Suppressor macrophage (primary cell): ENCODE measurements around the gene FAM193A.
A peak's percentile ranks its signal among the peaks of the same experiment; 100 is the strongest.
"Not testable (repeated sequence)": the region's sequence is repeated elsewhere in the genome, so short reads cannot be mapped to it uniquely, and the experiment has no call there.

Experiments
- DNase-seq, 4 experiments: peaks; one replicate each; pipeline ENCODE4 v3.0.0-alpha.2; 2020 to 2022

Gene FAM193A

GRCh38 chr4:2660596-2661211, 124.3 kb downstream of the FAM193A start:
- DNase-seq = no peak

- peak; percentile 12 to 70 (median 44) for DNase-seq
Observed at GRCh38 chr4:2662598-2662997, 126.2 kb downstream of the FAM193A start.

GRCh38 chr4:2663275-2663674, 126.8 kb downstream of the FAM193A start:
- DNase-seq = no peak

GRCh38 chr4:2666722-2667247, 130.3 kb downstream of the FAM193A start:
- no peak for DNase-seq

- DNase-seq = no peak
Observed at GRCh38 chr4:2667428-2667827, 131.0 kb downstream of the FAM193A start.

GRCh38 chr4:2671267-2671895, 134.9 kb downstream of the FAM193A start:
- no peak for DNase-seq

- DNase-seq = no peak
Observed at GRCh38 chr4:2672082-2672481, 135.6 kb downstream of the FAM193A start.

- peak; percentile 18 to 48 (median 39) for DNase-seq
Observed at GRCh38 chr4:2672700-2673099, 136.3 kb downstream of the FAM193A start.

- no peak for DNase-seq
Observed at GRCh38 chr4:2673157-2673556, 136.7 kb downstream of the FAM193A start.

- not testable (repeated sequence) for DNase-seq
Observed at GRCh38 chr4:2679762-2680161, 143.3 kb downstream of the FAM193A start.

- no peak for DNase-seq
Observed at GRCh38 chr4:2684486-2684885, 148.0 kb downstream of the FAM193A start.

GRCh38 chr4:2685541-2685940, 149.1 kb downstream of the FAM193A start:
- DNase-seq = peak in 3 of 4 experiments; percentile 11 to 51 (median 31)

- DNase-seq = no peak
Observed at GRCh38 chr4:2686379-2687265, 150.2 kb downstream of the FAM193A start.

GRCh38 chr4:2688281-2688680, 151.8 kb downstream of the FAM193A start:
- no peak for DNase-seq

GRCh38 chr4:2688697-2689096, 152.2 kb downstream of the FAM193A start:
- no peak for DNase-seq

GRCh38 chr4:2689114-2689513, 152.7 kb downstream of the FAM193A start:
- no peak for DNase-seq

- DNase-seq = peak; percentile 68 to 78 (median 73)
Observed at GRCh38 chr4:2689825-2690700, 153.6 kb downstream of the FAM193A start.

GRCh38 chr4:2691313-2691712, 154.9 kb downstream of the FAM193A start:
- no peak for DNase-seq

GRCh38 chr4:2691952-2692435, 155.5 kb downstream of the FAM193A start:
- DNase-seq = no peak

- peak in 3 of 4 experiments; percentile 9 to 30 (median 17) for DNase-seq
Observed at GRCh38 chr4:2694691-2695090, 158.2 kb downstream of the FAM193A start.

- DNase-seq = no peak
Observed at GRCh38 chr4:2695346-2696060, 159.1 kb downstream of the FAM193A start.
